Stimulated activated CD8-positive, alpha-beta memory T cell treated with anti-CD3 and anti-CD28 coated beads, Interleukin-15, amount 100 ng/mL, for 1 hour (primary cell): ENCODE measurements around the gene FBLIM1.

Source experiments
- DNase-seq: peaks from one replicate; pipeline ENCODE4 v3.0.0-alpha.2; 2020; ENCODE audit warnings: low read depth

The FBLIM1 gene

DNA sequence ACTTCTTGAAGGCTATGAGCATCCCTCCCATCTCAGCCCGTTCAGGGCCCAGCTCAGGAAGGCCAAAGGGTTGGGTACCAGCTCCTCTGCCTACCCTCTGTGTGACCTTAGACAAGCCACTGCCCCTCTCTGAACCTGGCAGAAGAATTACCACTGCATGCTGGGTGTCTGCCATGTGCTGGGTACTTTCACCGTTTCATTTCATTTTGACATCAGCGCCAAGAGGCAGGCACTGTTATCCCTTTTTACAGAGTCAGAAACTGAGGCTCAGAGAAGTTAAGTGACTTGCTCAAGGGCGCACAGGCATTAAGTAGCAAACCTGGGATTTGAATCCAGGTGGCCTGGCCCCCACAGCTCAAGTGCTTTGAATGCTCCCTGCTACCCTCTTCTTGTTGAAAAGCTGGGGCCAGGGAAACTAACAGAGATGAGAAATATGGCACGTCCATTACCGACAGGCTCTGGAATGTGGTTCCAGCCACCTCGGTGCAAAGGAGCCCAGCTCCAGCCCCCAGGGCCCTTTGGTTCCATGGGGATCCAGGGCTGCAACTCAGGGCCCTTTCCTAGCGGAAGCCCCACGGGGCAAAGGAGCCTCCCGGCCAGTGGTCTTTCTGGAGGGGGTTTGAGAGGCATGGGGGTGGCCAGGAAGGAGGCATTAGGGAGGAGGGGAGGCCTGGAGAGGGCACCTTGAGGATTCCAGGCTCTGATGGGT, 9.8 kb upstream of the FBLIM1 start:
- DNase-seq: no peak

DNA sequence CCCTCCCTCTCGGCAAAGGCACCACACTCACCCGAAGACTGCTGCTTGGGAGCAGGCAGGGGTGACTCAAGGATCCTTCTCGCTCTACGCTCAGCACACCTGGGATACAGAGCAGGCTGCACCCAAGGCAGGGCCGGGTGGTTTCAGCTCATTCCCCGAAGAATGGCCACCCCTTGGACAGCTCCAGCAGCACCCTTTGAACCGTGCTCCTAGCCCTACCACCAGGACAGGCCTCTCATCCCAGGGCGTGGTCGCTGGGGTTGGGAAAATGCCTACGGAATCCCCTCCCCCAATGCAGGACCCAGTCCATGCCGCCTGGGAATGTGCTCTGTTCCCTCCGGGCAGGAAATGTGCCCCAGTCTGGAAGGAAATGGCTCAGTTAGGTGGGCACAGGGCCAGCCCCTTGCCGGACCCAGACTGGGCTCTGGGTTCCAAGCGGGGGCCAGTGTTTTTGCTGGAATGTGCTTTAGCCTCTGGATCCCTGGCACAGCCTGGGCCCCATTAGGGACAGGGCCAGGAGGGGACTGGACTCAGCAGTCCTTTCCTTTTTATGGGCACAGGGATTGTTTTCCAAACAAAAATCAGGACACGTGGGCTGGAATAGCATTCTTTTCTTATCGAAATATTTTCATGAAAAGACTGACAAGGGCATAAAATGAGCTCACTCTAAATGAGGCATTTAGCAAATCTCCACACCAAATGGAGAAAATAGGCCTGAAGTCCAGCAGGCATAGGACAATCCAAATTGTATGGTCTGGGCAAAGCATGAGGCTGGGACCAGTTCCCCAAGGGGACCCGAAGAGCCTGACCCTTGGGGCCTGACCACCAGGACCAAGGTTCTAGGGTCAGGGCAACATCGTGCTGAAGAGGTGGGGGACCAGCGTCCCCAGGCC, 8.9 kb upstream of the FBLIM1 start:
- DNase-seq: no peak

DNA sequence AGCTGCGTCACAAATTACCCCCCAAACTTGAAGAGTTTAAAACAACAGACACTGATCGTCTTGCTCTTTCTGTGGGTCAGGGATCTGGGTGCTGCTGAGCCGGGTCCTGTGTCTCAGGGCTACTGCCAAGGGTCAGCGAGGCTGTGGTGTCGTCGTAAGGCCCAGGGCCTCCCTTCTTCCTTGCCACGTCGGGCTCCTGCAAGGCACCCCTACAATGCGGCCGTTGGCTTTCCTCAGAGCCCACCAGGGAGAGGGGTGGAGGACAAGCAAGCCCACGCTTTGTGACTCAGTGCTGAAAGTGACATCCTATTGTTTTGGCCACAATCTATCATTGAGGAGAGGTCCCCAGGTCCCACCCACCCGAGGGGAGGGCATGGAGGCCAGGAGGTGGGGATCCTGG, 7.7 kb upstream of the FBLIM1 start:
- DNase-seq: no peak

DNA sequence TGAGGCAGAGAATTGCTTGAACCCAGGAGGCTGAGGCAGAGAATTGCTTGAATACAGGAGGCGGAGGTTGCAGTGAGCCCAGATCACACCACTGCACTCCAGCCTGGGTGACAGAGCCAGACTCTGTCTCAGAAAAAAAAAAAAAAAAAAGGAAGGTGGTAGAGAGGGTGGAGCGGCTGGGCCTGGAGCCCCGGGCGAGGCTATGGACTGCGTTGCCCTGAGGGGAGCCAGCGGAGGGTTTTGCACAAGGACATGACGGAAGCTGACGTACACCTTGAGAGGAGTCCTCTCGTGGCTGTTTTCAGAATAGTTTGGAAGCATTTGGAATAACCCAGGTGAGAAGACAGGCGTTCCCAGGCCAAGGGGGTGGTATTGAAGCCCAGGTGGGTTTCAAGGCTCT, 6.9 kb upstream of the FBLIM1 start:
- no peak for DNase-seq

DNA sequence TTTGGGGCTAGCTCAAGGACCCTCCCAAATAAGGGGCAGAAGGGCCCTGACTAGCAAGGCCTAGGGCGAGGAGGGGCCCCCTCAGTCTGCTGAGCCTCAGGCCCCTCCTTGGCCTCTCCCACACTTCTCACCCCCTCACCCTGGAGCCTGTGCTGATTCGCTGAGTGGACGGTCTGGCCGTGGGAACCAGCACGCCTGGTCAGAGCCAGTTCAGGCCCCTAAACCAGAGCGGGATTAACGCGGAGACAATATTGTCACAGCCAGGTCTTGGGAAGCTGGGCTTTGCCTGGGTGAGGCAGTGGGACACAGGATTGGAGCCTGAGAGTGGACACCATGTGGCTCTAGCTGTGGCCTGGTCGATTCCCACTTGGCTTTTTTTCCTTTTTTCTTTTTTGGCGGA, 4.8 kb upstream of the FBLIM1 start:
- no peak for DNase-seq

DNA sequence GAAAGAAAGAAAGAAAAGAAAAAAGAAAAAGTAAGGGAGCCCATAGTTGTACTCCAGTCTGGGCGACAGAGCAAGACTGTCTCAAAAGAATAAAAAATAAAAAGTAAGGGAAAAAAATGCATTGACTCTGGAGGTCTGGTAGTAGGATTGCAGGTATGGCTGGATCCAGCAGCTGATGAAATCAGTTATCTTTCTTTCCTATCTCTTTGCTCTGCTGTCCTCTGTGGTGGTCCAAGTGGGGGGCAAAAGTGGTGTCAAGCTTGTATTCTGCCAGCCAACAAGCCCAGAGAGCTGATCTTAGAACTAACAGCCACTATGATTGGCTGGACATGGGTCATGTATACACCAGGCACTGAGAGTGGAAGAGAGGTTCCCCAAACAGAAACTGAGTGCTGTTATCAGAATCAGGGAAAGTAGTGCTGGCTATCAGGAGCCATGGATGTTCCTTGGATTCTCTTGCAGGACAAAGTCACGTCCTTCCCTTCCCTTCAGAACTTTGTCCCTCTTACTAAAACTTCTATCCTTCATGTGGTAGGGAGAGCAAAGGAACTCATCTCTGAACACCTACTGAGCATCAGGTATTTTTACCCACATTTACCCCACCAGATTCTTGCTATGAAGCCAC, 3.5 kb upstream of the FBLIM1 start:
- no peak for DNase-seq

DNA sequence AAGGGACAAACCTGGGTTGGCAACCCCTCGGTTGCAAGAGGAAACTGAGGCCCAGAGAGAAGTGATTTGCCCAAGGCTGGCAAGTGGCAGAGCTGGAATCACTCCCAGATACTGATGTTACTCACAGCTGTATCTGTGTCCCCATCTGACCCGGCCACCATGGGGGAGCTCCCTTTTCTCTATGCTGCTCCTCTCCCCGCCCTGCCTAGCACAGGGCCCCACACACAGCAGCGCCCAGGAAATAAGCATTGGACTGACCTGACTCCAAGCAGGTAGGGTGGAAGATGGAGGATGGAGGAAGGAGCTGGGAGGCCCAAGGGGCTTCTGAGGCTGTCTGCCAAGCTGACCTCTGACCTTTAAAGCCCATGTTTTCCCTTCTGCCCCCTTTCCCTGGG, 3.0 kb upstream of the FBLIM1 start:
- DNase-seq: no peak

DNA sequence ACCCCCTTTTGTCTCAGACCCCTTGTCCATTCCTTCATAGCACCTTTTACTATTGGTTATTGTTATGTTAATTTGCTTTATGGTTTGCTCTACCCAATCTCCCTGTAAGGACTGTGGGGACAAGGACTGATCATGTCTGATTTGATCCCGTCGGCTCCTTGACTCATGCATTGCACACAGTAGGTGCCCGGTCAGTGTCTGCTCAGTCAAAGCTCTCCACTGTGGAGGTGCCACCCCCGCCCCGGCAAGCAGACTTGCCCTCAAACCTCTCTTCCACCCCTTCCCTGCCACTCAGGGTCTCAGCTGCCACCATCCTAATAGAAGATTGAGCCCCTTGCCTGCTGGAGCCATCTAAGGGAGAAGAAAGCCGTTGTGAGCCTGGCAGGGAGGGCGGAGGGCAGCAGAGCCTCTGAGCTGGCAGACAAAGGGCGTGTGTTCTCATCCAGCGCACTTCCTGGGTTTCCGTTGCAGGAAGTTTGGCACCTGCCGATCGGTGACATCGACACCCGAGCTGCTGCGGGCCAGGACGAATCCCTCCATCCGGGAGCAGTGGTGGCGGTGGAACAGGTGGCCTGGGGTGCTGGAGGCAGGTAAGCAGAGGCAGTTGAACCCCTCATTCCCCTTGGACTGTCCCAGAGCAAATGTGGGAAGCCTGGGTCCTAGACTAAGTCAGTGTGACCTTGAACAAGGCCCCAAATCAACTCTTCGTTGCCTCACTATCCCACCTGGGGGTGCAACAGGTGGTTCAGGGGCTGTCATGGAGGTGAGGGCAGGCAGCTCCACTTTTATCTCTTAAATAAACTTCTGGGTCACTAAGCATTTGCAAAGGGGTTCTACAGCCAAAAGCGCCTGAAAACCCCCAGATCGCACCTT, 2.2 kb upstream of the FBLIM1 start:
- DNase-seq: no peak

DNA sequence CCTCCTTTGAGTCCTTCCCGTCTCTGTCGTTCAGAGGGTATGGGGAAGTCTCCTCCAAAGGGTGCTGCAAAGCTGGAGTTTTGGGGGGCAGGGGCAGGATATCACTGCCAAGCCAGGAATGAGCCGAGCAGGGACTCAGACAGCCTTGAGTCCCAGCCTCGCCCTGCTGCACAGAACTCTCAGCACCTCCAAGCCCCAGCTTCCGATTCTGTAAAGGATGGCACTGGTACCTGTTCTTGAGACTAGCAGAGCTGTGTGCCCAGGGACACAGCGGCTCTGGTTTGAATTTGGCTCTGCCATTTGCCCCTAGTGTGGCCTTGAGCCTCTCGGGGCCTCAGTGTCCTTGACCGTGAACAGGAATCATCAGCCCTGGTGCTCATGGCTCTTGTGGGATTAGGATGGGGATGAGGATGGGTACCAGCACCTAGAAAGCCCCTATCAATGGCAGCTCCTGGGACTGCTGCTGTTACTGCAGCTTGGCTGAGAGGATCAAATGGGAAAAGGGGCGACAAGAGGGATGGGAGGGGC, 1.5 kb upstream of the FBLIM1 start:
- DNase-seq: no peak

DNA sequence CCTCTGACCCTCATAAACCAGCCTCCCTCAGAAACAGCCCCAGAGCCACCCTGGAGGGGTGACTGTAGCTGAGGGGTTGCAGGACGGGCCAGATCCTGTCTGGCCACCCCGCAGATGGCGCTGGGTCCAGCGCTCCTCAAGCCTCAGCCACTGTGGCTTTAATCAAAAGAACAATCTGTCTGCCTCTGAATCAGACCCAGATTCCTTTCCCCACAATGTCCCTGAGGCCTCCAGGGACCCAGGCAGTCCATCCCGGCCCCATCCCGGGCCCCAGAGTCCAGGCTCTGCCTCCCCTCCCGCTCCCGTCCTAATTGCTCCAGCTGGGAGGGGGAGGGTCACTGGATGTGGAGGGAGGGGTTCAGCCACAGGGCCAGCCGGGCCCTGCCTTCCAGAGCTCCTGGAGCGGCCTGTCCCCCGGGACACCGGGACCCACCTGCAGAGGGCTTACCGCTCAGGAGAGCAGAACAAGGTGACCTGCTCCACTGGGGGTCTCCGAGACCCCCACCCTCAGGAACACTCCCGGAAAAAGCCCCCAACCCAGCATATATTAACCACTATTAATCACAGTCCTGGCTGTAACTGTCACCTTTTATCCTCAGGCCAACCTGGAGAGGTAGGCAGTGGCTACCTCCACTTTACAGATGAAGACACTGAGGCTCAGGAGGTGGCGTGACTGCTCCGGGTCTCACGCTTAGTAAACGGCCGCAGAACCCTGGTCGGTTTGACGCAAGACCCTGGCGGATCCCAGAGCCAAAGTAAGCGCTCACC, 836 bp upstream of the FBLIM1 start:
- DNase-seq: no peak

DNA sequence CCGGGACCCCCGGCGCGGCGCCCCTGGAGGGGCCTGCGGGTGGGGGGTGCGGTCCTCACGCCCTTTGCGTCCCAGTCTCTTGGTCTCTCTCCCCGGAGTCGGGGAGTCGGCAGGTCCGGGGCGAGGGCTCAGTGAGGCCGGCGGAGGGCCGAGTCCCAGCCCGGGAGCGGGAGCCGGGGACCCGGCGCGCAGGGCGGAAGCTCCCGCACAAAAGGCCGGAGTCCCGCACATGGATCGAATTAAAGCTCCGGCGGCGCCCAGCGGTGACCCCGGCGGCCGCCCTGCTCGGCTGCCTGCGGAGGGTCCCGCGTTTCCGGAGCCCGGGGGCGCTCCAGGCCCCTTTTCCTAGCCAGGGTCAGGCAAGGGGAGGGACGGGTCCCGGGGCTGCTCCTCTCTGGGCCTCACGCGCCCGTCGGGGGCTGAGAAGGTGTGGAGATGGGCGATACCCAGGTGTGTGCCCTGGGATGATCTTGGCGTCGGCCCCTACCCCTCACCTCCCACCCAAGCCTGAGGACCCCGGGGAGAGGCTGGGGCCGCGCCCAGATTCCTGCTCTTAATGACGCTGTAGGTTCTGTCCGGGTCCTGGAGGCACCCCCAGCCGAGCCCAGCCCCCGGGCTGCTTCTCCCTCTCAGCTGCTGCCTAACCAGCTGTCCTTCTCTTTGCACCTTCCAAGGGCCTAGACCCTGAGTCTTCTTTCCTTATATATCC, 512 bp downstream of the FBLIM1 start:
- DNase-seq: no peak

DNA sequence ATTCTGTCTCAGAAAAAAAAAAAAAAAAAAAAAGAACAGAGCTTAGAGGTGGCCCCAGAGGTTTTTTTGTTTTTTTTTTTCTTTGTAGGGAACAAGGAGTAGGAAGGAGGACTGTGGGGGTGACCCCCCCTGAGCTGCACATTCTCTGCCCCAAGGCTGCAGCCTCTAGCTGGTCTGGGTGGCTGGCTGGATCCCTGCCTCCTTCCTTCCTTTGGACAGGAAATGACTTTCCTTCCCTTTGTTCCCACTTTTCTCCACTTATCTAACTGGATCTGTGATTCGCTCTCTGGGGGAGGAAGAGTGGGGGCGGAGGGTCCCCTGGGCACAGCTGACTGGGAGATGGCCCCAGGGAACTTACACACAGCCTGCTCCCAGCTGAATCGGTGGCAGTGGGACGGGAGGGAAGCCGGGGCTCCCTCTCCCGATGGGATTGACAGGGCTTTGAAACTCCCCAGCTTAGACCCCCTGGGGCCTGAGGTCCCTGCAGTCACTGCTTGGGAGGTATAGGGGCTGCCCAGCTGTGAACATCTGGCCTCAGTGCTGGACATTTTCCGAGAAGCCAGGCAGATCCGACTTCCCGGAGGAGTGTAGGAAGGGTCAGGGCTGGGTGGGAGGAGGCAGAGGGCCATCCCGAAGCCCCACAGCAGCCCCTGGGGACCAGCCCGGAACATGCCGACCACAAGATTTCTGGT, 2.1 kb downstream of the FBLIM1 start:
- DNase-seq: no peak

DNA sequence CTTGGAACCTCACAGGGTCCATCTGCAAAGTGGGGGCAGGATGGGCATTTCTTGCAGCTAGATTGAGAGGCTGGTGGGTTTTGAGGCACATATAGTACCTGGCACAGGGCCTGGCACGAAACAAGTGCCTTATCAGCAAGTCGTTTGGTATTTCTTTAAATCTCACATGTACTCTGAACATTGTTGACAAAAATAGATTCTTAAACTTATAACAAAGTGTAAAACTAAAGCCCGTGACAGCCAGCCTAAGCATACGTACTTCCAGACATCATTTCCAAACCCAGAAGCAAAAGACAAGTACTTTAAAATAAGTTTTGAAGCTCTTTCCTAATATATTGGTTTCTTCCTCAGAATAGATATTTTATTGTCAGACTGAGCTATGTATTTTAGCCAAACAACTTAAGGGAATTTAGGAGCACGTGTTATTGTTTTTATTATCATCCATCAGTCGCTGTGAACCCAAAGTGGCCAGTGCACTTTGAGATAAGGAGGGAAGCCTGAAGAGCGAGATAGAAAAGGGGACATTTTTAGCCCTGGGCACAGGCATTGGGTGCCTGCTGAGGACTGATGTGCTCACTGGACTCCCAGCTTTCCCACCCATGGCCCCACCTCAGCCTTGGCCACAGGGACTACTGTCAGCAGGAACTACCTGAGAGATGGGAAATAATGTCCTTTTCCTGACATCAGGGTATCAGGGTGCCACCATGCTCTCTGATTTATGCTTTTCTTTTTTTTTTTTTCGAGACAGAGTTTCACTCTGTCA, 3.0 kb downstream of the FBLIM1 start:
- no peak for DNase-seq

DNA sequence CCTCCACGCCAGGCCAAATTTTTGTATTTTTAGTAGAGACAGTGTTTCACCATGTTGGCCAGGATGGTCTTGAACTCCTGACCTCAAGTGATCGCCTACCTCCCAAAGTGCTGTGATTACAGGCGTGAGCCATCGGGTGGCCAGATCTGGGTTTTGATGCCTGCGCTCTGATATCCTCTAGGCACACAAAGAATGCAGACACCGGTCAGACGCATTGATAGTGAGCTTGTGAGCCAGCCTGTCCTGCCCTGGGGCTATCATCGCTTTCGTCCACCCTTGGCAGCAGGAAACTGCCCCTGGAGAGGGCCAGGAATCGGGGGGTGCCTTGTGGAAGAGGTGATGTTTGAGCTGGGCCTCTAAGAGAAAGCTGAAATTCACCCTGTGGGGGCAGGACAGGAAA, 4.0 kb downstream of the FBLIM1 start:
- DNase-seq: no peak

DNA sequence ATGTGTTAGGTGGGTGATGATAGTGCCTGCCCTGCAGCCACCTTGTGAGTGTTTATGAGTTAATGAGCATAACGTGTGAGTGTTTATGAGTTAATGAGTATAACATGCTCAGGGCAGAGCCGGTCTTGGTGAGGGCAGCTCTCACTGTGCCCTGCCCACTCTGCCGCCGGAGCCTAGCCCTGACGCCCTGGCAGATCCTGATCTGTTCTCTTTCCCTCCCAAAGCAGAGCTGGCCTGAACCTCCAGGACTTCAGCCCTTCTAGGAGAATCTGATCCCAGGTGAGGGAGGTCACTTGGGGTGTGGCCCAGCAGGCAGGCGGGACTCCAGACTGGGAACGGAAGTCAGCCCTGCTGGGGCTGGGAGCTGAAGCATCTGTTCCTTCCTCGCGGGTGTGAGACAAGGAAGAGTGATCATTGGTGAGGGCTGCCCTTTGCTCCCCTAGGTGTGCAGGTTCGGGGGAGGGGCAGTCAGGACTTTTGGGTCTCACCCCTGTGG, 5.7 kb downstream of the FBLIM1 start:
- DNase-seq: no peak

DNA sequence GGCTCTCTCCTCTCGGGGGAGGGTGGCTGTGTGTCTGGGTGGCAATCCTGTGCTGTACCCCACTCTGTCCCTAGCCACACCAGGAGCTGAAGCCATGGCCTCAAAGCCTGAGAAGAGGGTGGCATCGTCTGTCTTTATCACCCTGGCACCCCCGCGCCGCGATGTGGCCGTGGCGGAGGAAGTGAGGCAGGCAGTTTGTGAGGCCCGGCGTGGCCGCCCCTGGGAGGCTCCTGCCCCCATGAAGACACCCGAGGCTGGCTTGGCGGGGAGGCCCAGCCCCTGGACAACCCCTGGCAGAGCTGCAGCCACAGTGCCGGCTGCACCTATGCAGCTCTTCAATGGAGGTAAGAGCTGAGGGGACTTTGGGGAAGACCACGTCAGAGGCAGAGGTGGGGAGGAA, 6.3 kb downstream of the FBLIM1 start:
- DNase-seq: no peak

DNA sequence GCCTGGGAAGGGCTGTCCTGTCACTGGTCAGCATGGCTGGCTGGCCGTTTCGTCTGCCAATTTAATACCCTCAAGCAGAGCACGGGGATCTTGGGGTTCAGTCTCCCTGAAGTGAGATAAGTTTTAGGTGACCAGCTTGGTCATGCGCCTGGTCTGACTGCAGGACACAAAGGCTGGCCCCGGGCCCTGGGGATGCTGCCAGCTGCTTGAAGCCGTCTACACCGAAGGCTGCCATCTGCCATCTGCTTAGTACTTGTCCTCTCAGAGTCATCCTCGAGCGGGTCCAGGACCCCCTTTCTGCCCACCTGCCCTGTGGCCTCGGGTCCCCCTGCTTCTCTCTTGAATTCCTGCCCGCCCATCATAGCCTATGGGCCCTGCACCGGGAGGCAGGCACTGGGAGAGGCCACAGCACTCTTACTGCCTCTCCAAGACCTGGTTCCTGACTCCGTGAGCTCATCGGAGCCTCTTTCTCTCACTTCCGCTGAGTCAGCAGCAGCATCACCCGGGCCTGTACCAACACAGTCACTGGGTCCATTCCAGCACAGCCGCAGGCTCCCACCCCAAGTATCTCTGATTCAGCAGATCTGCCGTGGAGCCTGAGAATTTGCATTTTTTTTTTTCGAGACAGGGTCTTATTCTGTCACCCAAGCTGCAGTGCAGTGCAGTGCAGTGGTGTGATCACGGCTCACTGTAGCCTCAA, 7.0 kb downstream of the FBLIM1 start:
- no peak for DNase-seq

DNA sequence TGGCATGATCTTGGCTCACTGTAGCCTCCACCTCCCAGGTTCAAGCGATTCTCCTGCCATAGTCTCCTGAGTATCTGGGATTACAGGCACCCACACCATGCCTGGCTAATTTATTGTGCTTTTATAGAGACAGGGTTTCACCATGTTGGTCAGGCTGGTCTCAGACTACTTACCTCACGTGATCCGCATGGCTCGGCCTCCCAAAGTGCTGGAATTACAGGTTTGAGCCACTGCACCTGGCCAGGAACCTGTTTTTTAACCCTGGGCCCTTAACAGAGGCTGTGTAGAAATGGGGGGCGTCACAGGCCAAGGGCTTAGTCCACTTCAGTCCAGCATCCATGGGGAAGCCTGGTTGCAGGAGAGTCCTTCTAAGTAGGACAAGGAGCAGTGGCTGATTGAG, 9.3 kb downstream of the FBLIM1 start:
- no peak for DNase-seq
